Activated CD4-positive, alpha-beta T cell treated with anti-CD3 and anti-CD28 coated beads, Interleukin-2, amount 50 U/mL, for 24 hours (primary cell): ENCODE data around the gene CALR3.
"Not testable (repeated sequence)": the region's sequence is repeated elsewhere in the genome, so short reads cannot be mapped to it uniquely, and the experiment has no call there.

Experiments
- DNase-seq, 2 donors: peaks; one replicate each; pipeline ENCODE4 v3.0.0-alpha.2; 2020; ENCODE audit warnings: low read depth in 1 of 2, low spot score in 1 of 2

CALR3 gene

DNA sequence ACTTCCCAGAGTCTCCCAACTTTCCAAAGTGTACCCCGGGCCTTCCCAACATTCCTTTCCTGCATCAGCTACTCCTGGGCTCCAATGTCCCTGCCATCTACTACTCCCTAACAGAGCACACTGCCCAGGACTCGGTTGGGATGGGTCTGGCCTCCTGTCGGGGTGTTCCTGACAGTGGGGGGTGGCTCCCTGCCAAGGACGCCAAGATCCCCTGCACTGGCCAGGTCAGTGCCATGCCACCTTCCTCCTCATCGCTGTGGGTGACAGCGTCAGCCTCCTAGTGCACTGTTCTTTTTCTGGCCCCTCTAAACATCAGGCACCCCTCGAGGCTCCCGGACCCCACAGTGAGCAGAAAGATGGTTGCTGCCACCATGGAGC lies 38.0 kb downstream of the CALR3 start:
- DNase-seq, result no peak

DNA sequence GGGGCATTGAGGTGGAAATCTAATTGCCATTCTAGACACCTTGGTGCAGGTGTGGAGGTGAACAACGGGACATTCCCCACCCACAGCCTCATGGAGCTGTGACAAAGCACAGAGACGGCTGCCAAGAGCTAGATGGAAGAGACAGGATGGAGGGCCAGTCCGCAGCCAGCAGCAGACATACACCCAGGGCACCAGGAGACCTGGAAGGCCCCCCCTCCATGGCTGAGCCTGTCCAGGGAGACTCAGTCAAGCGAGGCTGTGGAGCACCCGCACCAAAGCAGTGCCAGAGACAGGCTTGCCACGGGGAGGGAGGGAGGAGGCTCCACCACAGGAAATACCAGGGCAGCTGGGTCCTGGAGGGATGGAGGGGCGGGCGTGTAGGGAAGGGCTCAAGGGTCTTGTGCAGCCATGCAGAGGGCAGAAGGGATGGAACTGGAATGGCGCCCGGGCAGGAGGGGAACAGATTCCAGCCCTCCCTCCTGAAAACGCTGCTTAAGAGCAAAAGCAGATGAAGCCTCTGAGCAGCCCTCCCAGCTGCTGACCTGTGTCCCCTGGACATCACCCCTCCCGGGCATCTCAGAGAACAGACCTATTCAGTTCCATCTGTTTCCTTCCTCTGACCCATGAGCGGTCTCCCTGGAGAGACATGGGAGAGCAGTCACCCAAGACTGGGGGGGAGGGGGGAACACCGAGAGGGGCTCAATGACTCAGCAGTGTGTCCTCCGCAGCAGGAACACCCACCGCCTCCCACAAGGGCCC lies 38.6 kb downstream of the CALR3 start:
- no peak for DNase-seq

DNA sequence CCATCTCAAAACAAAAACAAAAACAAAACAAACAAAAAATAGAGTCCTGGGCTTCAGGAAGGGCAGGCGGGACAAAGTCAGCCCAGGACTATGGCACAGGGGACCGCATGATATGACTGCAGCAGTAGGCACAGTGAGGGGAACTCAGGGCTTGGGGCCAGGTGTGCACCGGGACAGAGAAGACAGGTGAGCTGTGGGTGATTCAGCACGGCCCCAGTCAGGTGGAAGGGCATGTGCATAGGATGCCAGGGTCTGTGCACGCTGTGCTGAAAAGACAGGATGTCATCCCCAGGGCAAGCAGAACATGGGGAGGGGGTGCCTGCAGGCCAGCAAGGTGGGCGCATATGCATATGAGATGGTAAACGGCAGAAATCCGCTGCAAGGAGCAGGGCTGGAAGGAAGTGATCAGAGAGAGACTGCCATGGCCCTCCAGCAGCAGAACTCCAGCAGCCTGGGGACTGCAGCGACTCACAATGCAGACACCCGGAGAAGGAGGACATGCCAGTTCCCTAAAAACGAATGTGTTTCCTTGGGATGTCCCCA lies 39.2 kb downstream of the CALR3 start:
- DNase-seq, result no peak

DNA sequence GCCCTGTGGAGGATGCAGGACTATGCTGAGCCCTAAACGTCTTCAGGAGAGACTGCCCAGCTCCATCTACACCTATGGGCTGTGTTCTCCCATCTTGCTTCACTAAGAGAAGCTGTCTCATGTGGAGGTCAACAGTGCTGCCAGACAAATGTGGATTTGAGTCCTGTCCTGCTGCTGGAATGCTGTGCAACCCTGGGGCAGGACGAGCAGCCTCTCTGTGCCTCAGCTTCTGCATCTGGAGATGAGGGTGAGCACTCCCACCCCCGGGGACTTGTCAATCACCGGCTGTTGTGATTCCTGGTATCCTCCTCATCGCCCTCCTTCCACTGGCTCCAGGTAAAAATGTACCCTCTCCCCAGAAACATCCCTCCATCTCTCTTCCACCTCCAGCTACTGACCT lies 40.5 kb downstream of the CALR3 start:
- no peak for DNase-seq

GRCh38 chr19:16454351-16454918 lies 41.5 kb downstream of the CALR3 start:
- no peak for DNase-seq

DNA sequence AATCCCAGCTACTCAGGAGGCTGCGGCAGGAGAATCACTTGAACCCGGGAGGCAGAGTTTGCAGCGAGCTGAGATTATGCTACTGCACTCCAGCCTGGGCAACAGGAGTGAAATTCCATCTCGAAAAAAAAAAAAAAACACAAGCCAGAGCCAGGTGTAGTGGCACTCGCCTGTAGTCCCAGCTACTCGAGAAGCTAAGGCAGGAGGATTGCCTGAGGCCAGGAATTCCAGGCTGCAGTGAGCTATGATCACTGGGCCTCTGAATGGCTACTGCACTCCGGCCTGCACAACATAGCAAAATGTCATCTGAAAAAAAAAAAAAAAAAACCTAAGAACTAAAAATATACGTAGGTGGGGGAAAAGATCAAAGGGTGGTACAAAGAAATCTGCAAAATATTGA lies 43.6 kb downstream of the CALR3 start:
- no peak for DNase-seq

GRCh38 chr19:16449330-16449961 lies 46.5 kb downstream of the CALR3 start:
- DNase-seq, result no peak

- DNase-seq, result not testable (repeated sequence)
Measured at GRCh38 chr19:16448872-16449271, 47.1 kb downstream of the CALR3 start.

- no peak for DNase-seq
Measured at GRCh38 chr19:16446724-16447368, 49.1 kb downstream of the CALR3 start.

DNA sequence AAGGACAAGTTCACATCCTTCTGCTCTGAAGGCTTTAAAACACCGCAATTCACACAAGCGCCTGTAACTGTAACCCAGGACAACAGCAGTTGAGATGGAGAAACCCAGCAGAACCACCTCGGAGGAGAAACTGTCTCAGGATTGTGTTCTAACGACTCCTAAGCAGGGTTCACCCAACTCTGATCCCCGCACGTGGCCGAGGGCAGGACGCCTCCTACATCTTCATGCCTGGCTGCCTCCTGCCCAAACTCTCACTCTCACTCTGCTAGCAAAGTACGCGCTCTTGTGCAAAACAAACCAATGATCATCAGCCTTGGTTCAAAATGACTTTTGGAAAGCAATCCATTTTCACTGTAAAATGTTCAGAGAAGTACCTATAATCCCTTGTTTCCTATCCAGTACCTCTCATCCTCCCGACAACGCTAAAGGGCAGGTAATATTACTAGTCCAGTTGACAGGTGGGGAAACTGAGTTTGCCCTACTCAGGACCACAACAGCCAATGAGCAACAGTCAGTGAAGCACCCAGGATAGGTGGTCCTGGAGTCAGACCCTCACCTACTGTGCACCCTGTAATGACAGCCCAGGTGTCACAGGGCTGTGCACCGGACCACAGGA lies 49.8 kb downstream of the CALR3 start:
- DNase-seq, result no peak

GRCh38 chr19:16445238-16446107 lies 50.5 kb downstream of the CALR3 start:
- no peak for DNase-seq

DNA sequence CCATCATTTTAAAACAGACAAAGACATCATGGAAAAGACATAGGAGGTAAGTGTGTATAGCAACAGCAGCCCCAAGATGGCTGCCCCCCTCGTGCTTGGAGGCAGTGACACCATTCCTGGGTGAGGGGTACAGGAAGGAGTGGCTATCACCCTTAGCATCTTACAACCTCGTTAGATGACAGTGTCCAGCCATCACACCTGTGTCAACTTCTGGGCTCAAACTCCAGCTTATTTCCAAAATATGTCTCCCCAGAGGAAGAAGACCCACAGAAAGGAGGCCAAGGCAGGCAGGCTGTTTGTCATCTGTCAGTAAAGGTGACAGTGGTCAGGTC lies 51.7 kb downstream of the CALR3 start:
- DNase-seq, result no peak

GRCh38 chr19:16442386-16443276 lies 53.3 kb downstream of the CALR3 start:
- DNase-seq, result no peak

- no peak for DNase-seq
Measured at GRCh38 chr19:16441661-16442162, 54.3 kb downstream of the CALR3 start.

DNA sequence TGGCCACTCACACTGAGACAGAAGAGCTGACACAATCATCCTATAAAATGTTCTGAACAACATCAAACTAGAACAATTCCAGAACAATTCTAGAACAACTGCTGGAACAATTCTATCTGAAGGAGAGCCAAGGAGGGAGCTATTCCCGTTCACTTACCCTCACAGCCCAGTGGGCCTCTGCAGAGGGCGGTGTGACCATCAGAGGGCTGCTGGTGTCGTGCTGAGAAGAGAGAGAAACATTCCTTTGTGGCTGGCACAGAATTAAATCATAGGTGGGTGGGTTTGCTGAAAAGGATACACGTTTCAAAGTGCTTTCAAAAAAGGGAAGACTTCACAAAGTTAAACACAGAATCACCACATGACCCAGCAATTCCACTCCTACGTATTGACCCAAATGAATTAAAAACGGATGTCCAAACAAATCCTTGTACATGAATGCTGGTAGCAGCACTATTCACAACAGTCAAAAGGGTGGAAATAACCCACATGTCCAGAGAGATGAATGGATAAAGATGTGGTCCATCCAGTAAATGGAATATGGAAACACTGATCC lies 59.1 kb downstream of the CALR3 start:
- no peak for DNase-seq

DNA sequence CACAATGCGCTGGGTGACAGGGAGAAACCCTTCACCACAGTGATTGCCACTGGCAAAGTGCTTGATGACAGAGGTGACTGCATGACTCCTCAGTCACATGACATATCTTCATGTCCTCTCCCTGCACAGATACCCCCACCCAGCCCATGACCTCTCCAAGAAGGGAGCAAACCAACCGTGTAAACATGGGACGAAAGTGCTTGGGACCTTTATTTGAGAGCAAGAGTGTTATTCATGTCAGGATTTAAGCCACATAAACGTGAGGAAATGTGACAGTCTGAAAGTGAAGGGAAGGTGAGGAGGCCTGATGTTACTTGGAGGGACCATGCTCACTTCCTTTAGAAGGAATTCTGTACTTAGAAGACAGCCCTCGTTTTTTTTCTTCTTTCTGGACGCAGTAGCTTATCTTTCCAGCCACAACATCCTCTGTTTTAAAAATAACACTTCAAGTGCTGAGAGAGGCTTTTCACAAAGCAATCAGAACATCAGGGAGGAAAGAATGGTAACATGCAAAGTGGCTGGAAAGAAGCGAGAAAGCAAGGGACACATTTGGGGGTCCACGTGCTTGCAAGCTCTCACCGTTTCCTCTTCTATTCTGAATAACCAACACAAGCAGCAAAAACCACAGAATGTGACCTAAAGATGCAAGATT lies 59.8 kb downstream of the CALR3 start:
- no peak for DNase-seq

DNA sequence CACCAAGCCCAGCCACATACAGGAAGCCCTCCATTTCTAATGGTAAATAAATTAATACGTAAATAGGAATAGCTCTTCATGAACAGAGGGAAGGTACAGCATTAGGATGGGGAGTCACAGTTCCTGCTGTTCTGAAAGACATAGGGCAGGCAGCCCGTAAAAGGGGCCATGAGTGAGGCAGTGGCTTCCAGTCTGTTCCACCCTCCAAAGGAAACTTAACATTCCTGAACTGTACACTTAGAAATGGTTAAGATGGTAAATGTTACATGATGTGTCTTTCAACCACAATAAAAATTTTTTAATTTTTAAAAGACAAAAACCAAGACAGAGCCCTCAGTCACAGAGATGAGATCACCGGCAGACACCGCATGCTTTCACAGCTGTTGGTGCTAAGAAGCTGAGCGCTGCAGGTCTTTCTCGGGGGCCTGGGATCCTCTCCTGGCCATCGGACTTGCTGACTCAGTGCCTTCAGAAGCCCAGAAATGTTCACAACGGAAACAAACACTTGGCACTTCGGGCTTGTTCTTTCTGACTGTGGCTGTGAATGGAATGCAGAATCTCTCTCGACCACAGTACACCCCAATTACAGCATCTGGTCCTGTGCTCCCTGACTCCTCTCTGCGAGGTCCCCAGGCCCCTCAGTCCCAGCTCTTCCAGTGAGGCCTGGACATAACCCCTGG lies 60.6 kb downstream of the CALR3 start:
- no peak for DNase-seq

GRCh38 chr19:16433986-16434385 lies 62.0 kb downstream of the CALR3 start:
- DNase-seq, result no peak
